AG09319 (cell line): ENCODE measurements around the gene PROP1.

ENCODE experiments used
- DNase-seq: peaks from one replicate; pipeline ENCODE4 v3.0.0-alpha.2; 2010; ENCODE audit warnings: low read depth; ENCODE audit errors: extremely low read depth
- TF ChIP-seq, protein P1 (sequence below): IDR thresholded peaks from 2 replicates; pipeline ENCODE4 v1.5.1; 2011; ENCODE audit warnings: low read depth, mild to moderate bottlenecking, inconsistent platforms, low read length, moderate library complexity

Gene PROP1

DNA sequence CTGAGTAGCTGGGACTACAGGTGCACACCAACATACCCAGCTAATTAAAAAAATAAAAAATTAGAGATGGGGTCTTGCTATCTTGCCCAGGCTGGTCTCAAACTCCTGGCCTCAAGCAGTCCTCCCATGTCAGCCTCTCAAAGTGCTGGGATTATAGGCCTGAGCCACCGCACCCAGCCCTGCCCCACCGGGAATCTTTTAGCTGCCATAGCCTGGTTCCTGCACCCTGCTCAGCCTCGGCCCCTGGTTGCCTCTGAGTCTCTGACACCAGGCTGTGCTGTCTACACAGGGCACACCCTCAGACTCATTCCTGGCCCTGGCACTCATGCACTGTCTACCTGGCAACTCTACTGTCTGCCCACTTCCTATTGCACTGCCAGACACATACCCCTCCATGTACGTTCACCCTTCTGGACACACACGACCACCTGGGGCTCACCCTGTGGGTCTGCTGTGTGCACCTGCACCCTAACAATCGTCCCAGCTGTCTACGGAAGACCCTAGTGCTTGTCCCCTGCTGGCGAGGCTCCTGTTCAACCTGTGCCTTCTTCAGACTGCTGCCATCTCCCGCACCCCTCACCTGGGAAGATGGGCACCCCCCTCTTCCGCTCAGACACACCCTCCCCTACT lies 1.4 kb downstream of the PROP1 start:
- DNase-seq, result no peak

GRCh38 chr5:177994063-177994462 lies 2.0 kb downstream of the PROP1 start:
- DNase-seq, result no peak
- TF ChIP-seq, protein P1, sequence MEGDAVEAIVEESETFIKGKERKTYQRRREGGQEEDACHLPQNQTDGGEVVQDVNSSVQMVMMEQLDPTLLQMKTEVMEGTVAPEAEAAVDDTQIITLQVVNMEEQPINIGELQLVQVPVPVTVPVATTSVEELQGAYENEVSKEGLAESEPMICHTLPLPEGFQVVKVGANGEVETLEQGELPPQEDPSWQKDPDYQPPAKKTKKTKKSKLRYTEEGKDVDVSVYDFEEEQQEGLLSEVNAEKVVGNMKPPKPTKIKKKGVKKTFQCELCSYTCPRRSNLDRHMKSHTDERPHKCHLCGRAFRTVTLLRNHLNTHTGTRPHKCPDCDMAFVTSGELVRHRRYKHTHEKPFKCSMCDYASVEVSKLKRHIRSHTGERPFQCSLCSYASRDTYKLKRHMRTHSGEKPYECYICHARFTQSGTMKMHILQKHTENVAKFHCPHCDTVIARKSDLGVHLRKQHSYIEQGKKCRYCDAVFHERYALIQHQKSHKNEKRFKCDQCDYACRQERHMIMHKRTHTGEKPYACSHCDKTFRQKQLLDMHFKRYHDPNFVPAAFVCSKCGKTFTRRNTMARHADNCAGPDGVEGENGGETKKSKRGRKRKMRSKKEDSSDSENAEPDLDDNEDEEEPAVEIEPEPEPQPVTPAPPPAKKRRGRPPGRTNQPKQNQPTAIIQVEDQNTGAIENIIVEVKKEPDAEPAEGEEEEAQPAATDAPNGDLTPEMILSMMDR, result no peak

More for the DNA sequence above, 1.4 kb downstream of the PROP1 start:
- TF ChIP-seq, protein P1, result no peak

DNA sequence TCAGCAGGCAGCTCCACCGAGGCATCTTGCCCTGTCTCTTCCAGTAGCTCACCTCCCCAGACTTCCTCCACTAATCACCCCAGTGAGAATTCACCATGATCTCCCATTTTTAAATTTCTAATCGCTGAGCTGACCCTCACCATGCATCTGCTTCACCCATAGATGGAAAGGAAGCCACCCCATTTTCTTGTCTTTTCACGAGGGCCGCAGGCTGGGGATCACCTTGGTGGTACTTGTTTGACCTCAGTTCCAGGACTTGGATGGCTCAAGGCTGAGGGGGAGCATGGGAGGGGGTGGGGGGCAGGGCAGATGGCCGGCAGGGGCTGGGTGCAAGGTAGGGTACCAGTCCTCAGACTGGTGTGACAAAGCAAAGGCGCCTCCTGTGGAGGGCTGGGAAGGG lies 3.6 kb downstream of the PROP1 start:
- no peak for DNase-seq
- TF ChIP-seq, protein P1, result no peak

DNA sequence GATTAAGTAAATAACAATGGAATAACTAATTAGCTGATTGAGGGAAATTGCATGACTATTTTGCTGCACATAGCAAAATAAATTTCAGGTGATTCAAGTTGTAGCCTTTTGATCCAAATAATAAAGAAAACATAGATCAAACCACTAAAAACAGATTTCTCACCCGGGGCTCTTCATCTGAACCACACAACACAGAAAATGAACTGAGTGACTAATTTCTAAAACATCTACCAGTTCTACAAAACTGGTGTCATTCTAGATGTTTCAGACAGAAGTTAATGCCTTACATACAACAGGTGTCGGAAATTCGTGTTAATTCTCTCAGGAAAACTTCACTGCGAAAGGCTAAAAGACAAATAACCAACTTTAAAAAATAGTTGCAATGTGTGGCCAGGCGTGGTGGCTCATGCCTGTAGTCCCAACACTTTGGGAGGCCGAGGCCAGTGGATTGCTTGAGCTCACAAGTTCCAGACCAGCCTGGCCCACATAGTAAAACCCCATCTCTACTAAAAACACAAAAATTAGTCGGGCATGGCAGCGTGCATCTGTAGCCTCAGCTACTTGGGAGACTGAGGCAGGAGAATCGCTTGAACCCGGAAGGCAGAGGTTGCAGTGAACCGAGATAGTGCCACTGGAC lies 6.9 kb downstream of the PROP1 start:
- no peak for DNase-seq
- TF ChIP-seq, protein P1, result no peak

DNA sequence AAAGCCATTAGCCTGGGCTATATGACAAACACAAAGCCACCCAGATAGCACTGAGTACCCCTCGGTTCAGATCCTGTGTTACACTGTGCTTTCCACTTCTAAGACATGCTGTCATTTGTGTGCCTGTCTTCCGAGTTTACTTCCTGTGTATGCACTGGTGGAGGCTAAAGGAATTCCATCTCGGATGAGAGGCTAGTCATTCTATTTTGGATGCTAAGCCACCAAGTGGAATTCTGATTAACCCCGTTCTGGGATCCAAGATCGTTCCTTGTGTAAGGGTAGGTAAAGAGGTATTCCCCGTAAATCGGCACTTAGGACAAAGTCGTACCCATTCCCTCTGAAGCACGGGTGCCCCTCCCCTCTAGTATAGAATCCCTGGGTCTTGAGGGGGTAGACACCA lies 8.7 kb downstream of the PROP1 start:
- TF ChIP-seq, protein P1, result no peak
- no peak for DNase-seq

- TF ChIP-seq, protein P1, result no peak
- DNase-seq, result no peak
Measured at GRCh38 chr5:177985430-177986040, 10.5 kb downstream of the PROP1 start.

DNA sequence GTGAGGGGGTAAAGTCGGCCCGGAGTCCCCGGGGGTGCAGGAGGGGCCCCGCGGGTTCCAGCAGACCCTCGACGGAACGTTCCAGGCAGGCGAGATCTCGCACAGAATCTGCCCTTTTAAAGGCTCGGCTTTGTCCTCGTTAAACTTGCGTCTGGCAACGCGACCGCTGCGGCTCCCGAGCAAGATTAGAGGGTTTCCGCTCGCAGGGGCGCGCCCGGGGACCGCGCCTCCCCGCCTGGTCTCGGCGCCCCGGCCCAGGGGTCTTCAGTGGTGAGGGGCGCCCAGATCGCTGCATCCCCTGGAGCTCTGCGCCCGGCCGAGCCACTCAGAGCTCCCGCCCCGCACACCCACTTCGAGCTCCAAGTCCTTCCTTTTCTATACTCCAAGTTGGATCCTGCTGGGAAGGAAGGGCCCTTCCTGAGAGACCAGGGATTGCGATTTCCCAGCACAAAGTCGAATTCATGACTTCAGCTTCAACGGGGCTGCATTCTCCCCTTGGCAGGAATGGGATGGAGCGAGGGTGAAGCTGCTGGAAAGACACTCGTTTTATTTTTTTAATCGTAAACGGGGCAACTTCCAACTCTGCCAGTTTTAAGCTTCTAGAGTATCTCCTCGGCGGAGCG lies 11.3 kb downstream of the PROP1 start:
- no peak for DNase-seq
- TF ChIP-seq, protein P1, result no peak
